ENCODE measurements around the gene FBXW5. TPM values are rescaled to one million over a fixed set of nuclear protein-coding genes. Genes with fewer than 3 reads are reported as not detected.

Gene FBXW5
- polyA plus RNA-seq, 3 donors from 2014 or later = 120 to 211 (median 120) TPM

GRCh38 chr9:136921307-136921706 lies 23.2 kb downstream of the FBXW5 start:
- Mint-ChIP-seq H3K27me3 (ENCODE audit: low read depth in 3 of 3) (no peaks in the 10 kb centered on the region), H3K36me3 (peaks cover 3 to 23% (median 5%) of the 10 kb centered on the region in 3 donors), H3K4me3 (no peak overlapping the region), H3K9me3 (no peaks in the 10 kb centered on the region), H3K27ac (no peak overlapping the region), H3K4me1 (no peaks in the 10 kb centered on the region)
- no peak for DNase-seq

DNA sequence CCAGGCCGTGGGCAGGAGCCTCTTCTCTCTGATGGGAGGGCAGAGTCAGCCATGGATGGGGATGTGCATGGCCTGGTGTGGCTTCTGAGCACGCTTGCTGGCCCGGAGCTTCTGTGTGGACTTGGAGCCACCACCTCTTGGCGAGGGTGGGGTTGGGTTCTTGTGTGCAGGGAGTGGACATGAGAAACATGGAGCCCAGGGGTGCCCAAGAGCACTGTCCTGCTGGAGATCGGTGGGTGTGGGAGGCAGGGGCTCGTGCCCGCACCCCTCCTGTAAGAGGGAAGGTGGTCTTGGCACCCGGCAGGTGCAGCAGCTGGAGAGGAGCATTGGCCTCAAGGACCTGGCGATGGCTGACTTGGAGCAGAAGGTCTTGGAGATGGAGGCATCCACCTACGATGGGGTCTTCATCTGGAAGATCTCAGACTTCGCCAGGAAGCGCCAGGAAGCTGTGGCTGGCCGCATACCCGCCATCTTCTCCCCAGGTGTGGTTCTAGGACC lies 23.8 kb downstream of the FBXW5 start:
- H3K27ac Mint-ChIP-seq = no peak overlapping the region
- no peak overlapping the region for H3K4me3 Mint-ChIP-seq
- H3K36me3 Mint-ChIP-seq = peaks cover 5 to 26% (median 8%) of the 10 kb centered on the region in 3 donors
- H3K9me3 Mint-ChIP-seq = no peaks in the 10 kb centered on the region
- no peaks in the 10 kb centered on the region for H3K27me3 Mint-ChIP-seq (ENCODE audit: low read depth in 3 of 3)
- H3K4me1 Mint-ChIP-seq = peaks cover 0 to 3% of the 10 kb centered on the region in 2 donors
- no peak for DNase-seq

GRCh38 chr9:136920069-136920468 lies 24.5 kb downstream of the FBXW5 start:
- H3K4me3 Mint-ChIP-seq = no peak overlapping the region
- no peaks in the 10 kb centered on the region for H3K9me3 Mint-ChIP-seq
- no peaks in the 10 kb centered on the region for H3K27me3 Mint-ChIP-seq (ENCODE audit: low read depth in 3 of 3)
- peaks cover 0 to 3% of the 10 kb centered on the region in 2 donors for H3K4me1 Mint-ChIP-seq
- H3K36me3 Mint-ChIP-seq = peaks cover 7 to 29% (median 9%) of the 10 kb centered on the region in 3 donors
- DNase-seq = no peak
- H3K27ac Mint-ChIP-seq = peak overlapping the region in 1 of 6 donors; percentile 3

DNA sequence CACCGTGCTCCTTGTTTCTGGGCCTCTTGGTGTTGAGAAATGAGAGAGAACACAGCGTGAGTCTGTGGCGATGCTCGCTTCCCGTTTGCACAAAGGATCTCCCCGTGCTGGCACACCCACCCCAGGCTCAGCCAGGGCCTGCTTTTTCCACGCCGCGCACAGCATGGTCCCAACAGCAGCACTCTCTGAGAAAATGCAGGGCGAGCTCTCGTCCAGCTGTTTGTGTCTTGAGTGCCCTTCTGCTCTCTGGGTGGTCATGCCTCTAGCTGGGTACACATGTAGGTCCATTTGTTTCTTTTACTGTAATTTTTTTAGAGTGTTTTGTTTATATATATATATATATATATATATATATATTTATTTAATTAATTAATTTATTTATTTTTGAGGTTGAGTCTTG lies 26.6 kb downstream of the FBXW5 start:
- no peaks in the 10 kb centered on the region for H3K9me3 Mint-ChIP-seq
- H3K27ac Mint-ChIP-seq = peak overlapping the region in 1 of 6 donors; percentile 61
- H3K36me3 Mint-ChIP-seq = peaks cover 7 to 27% (median 13%) of the 10 kb centered on the region in 3 donors
- H3K4me3 Mint-ChIP-seq = no peak overlapping the region
- DNase-seq = no peak
- no peaks in the 10 kb centered on the region for H3K27me3 Mint-ChIP-seq (ENCODE audit: low read depth in 3 of 3)
- H3K4me1 Mint-ChIP-seq = peaks cover 0 to 3% of the 10 kb centered on the region in 2 donors

- no peak for DNase-seq
- no peaks in the 10 kb centered on the region for H3K27me3 Mint-ChIP-seq (ENCODE audit: low read depth in 3 of 3)
- peaks cover 7 to 25% (median 13%) of the 10 kb centered on the region in 3 donors for H3K36me3 Mint-ChIP-seq
- no peak overlapping the region for H3K27ac Mint-ChIP-seq
- no peaks in the 10 kb centered on the region for H3K9me3 Mint-ChIP-seq
- H3K4me3 Mint-ChIP-seq = no peak overlapping the region
- peaks cover 0 to 3% of the 10 kb centered on the region in 2 donors for H3K4me1 Mint-ChIP-seq
Observed at GRCh38 chr9:136916330-136917184, 28.0 kb downstream of the FBXW5 start.

GRCh38 chr9:136915632-136916329 lies 28.8 kb downstream of the FBXW5 start:
- no peaks in the 10 kb centered on the region for H3K9me3 Mint-ChIP-seq
- H3K36me3 Mint-ChIP-seq = peaks cover 7 to 26% (median 13%) of the 10 kb centered on the region in 3 donors
- peaks cover 0 to 3% of the 10 kb centered on the region in 2 donors for H3K4me1 Mint-ChIP-seq
- peak overlapping the region in 2 of 6 donors; percentile 37 to 56 for H3K27ac Mint-ChIP-seq
- no peak for DNase-seq
- no peaks in the 10 kb centered on the region for H3K27me3 Mint-ChIP-seq (ENCODE audit: low read depth in 3 of 3)
- H3K4me3 Mint-ChIP-seq = no peak overlapping the region

GRCh38 chr9:136913701-136914438 lies 30.7 kb downstream of the FBXW5 start:
- Mint-ChIP-seq H3K4me1 (peaks cover 0 to 5% of the 10 kb centered on the region in 2 donors), H3K4me3 (no peak overlapping the region), H3K27ac (no peak overlapping the region), H3K27me3 (ENCODE audit: low read depth in 3 of 3) (peaks cover 0 to 2% (median 0%) of the 10 kb centered on the region in 3 donors), H3K36me3 (peaks cover 7 to 32% (median 17%) of the 10 kb centered on the region in 3 donors), H3K9me3 (no peaks in the 10 kb centered on the region)
- DNase-seq = no peak

GRCh38 chr9:136910901-136911245 lies 33.7 kb downstream of the FBXW5 start:
- H3K27ac Mint-ChIP-seq = peak overlapping the region in 1 of 6 donors; percentile 44
- H3K36me3 Mint-ChIP-seq = peaks cover 2 to 19% (median 10%) of the 10 kb centered on the region in 3 donors
- H3K9me3 Mint-ChIP-seq = no peaks in the 10 kb centered on the region
- no peak overlapping the region for H3K4me3 Mint-ChIP-seq
- peaks cover 0 to 2% of the 10 kb centered on the region in 2 donors for H3K4me1 Mint-ChIP-seq
- no peak for DNase-seq
- peaks cover 0 to 2% (median 0%) of the 10 kb centered on the region in 3 donors for H3K27me3 Mint-ChIP-seq (ENCODE audit: low read depth in 3 of 3)

DNA sequence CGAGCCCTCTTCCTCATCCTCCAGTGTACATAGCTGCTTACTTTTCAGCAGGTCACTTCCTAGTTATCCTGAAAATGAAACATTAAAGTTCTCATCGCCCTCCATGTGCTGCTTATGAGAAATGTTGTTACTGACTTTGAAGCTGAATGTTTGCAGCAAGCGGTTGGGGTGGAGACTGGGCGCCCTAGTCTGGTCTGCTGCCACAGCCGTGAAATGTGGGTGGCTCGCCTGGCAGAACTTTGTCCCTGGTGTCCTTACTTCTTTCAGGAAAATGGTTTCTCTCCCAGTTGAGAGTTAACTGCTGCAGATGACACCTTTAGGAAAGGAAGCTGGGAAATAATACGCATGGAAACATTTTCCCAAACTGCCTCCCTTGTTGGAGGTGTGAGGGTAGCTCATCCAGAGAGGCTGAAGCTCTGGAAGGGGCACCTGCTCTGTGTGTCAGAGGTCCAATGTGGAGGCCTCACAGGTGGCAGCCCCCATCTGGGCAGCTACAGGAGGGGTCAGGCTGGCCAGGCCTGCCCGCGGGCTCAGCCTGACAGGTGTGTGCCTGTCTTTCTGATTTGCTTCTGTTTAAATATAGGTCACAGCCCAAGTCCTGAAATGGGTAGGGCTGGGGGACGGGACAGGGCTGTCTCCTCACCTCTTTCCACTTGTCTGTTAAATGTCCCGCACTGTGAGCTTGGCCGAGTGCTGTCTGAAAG lies 34.2 kb downstream of the FBXW5 start:
- Mint-ChIP-seq H3K36me3 (peaks cover 2 to 16% (median 7%) of the 10 kb centered on the region in 3 donors), H3K27ac (peak overlapping the region in 2 of 6 donors; percentile 9 to 44), H3K4me1 (peaks cover 0 to 2% of the 10 kb centered on the region in 2 donors), H3K27me3 (ENCODE audit: low read depth in 3 of 3) (peaks cover 0 to 2% (median 0%) of the 10 kb centered on the region in 3 donors), H3K4me3 (no peak overlapping the region), H3K9me3 (no peaks in the 10 kb centered on the region)
- DNase-seq = no peak

DNA sequence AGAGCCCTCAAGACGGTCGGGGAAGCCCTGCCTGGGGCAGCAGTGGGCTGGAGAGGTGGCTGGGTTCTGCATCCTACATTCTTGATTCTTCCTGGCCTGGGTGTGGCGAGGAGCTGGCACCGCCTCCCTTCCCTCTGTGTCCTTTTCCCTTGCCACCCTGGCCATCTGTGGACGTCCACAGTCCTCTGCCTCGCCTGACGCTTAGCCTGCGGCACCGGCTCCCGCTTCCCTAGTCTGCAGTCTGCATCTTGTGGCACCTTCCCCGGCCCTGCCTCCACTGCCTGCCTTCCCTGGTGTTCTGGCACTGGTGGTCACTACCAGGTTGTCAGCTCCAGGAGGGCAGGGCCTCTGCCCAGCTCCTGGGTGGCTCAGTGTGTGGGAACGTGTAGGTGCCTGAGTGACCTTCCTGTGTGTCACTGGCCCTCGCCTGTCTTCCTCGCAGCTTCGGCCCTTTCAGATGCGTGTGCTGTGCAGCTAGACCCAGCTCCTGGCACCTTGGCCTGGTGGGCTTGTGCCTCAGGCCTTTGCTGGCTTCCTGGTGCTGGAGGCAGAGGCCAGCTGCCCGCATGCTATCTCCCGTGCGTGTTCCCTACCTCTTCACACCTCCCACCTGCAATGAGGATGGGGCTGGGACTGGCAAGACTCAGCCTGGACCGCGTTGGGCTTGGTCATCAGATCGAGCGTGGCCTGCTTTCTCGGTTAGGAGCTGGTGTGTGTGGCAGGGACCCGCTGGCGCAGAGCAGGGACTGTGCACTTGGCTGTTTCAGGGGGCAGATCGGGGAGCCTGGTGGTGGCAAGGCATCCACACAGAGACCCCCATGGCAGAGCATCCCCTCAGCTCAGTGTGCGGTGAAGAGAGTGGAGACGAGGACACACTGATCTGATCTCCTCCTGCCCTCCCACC lies 37.3 kb downstream of the FBXW5 start:
- Mint-ChIP-seq H3K36me3 (peaks cover 0 to 11% (median 4%) of the 10 kb centered on the region in 3 donors), H3K27ac (peak overlapping the region in 1 of 6 donors; percentile 70), H3K9me3 (no peaks in the 10 kb centered on the region), H3K27me3 (ENCODE audit: low read depth in 3 of 3) (peaks cover 0 to 2% (median 0%) of the 10 kb centered on the region in 3 donors), H3K4me1 (peaks cover 14 to 18% of the 10 kb centered on the region in 2 donors), H3K4me3 (no peak overlapping the region)
- DNase-seq = no peak

GRCh38 chr9:136906266-136906665 lies 38.3 kb downstream of the FBXW5 start:
- Mint-ChIP-seq H3K27ac (peak overlapping the region in 1 of 6 donors; percentile 32), H3K9me3 (no peaks in the 10 kb centered on the region), H3K4me1 (peaks cover 24 to 28% of the 10 kb centered on the region in 2 donors), H3K36me3 (peaks cover 0 to 14% (median 4%) of the 10 kb centered on the region in 3 donors), H3K4me3 (no peak overlapping the region), H3K27me3 (ENCODE audit: low read depth in 3 of 3) (peaks cover 0 to 2% (median 0%) of the 10 kb centered on the region in 3 donors)
- no peak for DNase-seq

GRCh38 chr9:136903041-136903554 lies 41.4 kb downstream of the FBXW5 start:
- peaks cover 3 to 13% (median 4%) of the 10 kb centered on the region in 3 donors for H3K36me3 Mint-ChIP-seq
- no peaks in the 10 kb centered on the region for H3K27me3 Mint-ChIP-seq (ENCODE audit: low read depth in 3 of 3)
- peak overlapping the region in 4 of 5 donors; percentile 7 to 32 (median 10) for H3K4me3 Mint-ChIP-seq
- no peaks in the 10 kb centered on the region for H3K9me3 Mint-ChIP-seq
- peaks cover 27 to 28% of the 10 kb centered on the region in 2 donors for H3K4me1 Mint-ChIP-seq
- peak in 2 of 3 donors; percentile 30 to 33 for DNase-seq
- H3K27ac Mint-ChIP-seq = peak overlapping the region; percentile 58 to 93 (median 84)
